Astrocyte of the cerebellum (primary cell): ENCODE measurements around the gene KCNAB1.

ENCODE experiments used
- DNase-seq: peaks from one replicate; pipeline ENCODE4 v3.0.0-alpha.2; 2011; ENCODE audit warnings: low read depth
- H3K4me3 ChIP-seq: 2 replicates; pipeline ENCODE4 v1.5.1; 2011; ENCODE audit warnings: mild to moderate bottlenecking, low read depth, low read length, moderate library complexity
- in situ Hi-C: cut with HindIII; loops from 2 replicates; pipeline ENCODE4 v1.10.0; 2017; ENCODE audit warnings: low sequenced_read_pairs
- TF ChIP-seq, protein P1 (sequence below): IDR thresholded peaks from 2 replicates; pipeline ENCODE4 v1.5.1; 2012; ENCODE audit warnings: low read length, low read depth, moderate library complexity, mild to moderate bottlenecking; ENCODE audit errors: missing control alignments

Gene KCNAB1

DNA sequence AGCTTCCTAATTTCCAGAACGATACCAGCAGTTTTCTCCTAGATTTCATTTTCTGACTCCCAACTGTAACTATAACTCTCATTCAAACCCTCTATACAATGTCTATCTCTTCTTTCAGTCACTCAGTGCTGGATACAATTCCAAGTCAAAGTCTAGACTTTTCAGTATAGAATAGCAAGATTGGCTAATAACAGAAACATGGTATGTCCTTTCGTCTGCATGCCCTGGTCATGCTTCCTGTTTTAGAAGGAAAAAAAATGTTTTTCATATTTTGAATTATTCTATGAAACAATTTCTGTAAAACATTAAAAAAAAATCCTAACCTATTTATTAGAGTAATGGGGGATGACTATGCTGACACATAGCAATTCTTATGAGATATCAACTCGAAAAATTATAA lies 180.0 kb downstream of the KCNAB1 start:
- no peak overlapping the region for H3K4me3 ChIP-seq
- no peak for DNase-seq
- TF ChIP-seq, protein P1, sequence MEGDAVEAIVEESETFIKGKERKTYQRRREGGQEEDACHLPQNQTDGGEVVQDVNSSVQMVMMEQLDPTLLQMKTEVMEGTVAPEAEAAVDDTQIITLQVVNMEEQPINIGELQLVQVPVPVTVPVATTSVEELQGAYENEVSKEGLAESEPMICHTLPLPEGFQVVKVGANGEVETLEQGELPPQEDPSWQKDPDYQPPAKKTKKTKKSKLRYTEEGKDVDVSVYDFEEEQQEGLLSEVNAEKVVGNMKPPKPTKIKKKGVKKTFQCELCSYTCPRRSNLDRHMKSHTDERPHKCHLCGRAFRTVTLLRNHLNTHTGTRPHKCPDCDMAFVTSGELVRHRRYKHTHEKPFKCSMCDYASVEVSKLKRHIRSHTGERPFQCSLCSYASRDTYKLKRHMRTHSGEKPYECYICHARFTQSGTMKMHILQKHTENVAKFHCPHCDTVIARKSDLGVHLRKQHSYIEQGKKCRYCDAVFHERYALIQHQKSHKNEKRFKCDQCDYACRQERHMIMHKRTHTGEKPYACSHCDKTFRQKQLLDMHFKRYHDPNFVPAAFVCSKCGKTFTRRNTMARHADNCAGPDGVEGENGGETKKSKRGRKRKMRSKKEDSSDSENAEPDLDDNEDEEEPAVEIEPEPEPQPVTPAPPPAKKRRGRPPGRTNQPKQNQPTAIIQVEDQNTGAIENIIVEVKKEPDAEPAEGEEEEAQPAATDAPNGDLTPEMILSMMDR, result no peak
- in situ Hi-C loops, result no loop called here

DNA sequence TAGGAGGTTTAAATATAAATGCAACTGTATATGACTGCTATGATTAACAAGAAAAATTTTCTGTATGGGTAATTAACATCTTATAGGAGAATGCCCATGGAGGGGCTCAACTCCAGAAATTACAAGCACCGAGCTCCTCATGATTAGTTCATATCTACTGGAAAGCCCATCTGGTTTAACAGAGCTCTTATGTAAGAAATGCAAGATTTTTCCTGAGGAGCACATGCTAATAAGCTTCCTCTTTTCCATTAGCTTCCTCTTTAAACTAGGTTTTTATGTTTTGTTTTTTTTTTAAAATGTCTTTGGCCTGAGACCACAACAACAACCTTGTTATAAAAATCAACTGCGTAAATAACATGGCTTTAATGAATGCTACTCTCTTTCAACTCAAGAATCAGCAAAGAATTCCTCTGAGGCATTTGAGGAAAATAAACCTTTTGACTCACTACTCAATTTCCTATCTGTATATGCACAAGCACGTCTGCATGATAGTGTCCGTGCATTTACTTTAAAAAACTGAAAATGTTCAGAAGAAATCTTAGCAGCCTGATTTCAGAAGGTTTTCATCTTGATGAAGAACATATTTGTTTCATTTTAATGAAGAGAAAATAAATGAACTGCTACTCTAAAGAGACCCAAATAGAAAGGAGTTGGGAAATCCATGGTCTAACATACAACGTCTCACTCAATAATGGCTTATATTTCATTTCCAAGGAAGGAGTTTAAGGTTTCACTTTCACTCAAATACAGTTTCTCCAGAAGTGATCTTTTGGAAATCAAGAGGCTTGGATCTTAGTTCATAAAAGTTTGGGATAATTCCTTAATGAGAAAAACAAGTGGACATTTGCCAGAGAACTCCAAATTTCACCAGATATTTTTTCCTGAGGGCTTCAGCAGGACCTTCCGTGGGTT lies 180.8 kb downstream of the KCNAB1 start:
- no peak overlapping the region for H3K4me3 ChIP-seq
- TF ChIP-seq, protein P1, result no peak
- no peak for DNase-seq
- in situ Hi-C loops, result no loop called here

DNA sequence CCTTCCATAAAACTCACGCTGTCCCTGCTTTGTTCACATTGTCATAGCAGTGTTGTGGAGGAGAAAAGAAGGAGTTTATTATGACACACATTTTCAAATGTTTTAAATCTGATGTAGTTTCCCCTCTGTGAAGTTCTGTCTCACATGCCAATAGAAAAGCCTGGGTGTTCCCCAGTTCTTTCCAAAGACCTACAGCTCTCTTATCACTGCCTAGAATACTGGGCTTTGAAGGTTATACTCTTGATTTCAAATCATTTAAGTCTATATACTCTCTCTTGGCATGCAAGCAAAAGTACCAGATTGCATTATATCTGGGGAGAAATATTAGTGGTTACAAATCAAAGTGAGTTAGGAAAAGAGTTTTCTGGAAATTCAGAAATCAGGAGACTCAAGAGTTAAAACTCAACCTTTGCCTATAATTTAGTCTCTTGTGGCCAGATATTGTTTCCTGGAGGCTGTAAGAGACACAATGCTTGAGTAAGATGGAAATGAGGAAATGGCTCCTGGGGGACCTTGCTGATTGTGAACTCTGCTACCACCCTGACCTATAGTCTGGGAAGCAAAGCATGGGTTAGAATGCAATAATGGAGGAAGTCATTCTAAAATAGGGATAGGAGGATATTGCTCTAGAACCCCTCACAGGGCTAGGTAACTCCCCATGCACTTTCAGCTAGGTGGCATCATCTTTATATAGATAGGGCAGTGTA lies 182.8 kb downstream of the KCNAB1 start:
- DNase-seq, result no peak
- TF ChIP-seq, protein P1, result no peak
- in situ Hi-C loops, result no loop called here
- no peak overlapping the region for H3K4me3 ChIP-seq

DNA sequence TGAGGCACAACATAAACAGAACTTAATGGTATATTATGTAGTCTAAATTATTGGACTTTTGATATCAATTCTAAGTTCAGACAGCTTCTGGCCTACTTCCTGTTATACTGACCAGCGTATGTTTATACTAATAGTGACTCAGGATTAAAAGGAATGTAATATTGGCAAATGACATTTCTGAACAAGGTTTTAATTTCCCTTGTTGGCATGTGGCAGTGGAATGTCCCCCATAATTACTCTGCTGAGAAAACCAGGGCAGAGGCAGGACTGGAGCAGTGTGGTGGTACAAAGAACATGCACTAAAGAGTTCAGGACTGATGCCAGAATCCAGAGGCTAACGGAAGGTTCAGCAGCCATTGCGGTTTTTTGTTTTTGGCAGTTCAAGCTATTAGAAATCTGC lies 184.0 kb downstream of the KCNAB1 start:
- H3K4me3 ChIP-seq, result no peak overlapping the region
- peak; percentile 47 for DNase-seq
- in situ Hi-C loops, result no loop called here
- TF ChIP-seq, protein P1, result no peak

DNA sequence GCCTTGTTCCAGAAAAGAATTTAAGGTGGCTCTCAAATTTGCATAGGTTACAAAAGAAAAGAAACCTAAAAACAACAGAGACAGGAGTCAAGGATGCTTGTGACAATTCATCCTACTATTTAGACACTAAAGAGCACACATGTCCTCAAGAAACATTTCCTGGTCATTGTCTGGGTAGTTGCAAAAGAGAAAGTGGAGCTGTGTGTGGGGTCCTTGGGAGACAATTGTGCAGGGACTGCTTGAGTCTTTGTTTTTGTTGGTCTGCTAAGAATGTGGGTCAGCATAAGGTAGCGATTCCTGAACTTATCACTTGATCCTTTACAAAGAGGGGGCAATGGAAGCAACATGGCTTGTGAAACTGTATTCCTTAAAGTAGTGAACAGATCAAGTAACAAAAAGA lies 185.3 kb downstream of the KCNAB1 start:
- no peak for DNase-seq
- TF ChIP-seq, protein P1, result no peak
- in situ Hi-C loops, result no loop called here
- no peak overlapping the region for H3K4me3 ChIP-seq

DNA sequence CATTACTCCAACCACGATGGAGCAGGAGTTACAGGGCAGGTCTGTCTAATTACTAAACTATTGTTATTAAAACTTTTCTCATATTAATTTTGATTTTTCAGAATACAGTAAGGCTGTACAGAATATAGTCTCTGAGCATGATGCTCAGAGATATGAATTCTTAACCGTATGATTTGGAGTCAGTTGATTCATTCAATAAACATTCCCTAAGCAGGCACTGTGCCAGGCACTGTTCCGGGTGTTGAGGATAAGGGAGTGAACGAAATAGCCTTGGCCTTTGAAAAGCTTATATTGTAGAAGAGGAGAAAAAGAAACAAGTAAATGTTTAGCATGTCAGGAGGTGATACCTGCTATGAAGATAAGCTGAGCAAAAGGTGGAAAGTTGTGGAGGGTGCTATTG lies 187.3 kb downstream of the KCNAB1 start:
- peak; percentile 73 for DNase-seq

More for the DNA sequence above, 187.3 kb downstream of the KCNAB1 start:
- no peak overlapping the region for H3K4me3 ChIP-seq
- in situ Hi-C loops, result no loop called here
- TF ChIP-seq, protein P1, result no peak
